Measurements from ENCODE around the gene FCHO1.

The FCHO1 gene

DNA sequence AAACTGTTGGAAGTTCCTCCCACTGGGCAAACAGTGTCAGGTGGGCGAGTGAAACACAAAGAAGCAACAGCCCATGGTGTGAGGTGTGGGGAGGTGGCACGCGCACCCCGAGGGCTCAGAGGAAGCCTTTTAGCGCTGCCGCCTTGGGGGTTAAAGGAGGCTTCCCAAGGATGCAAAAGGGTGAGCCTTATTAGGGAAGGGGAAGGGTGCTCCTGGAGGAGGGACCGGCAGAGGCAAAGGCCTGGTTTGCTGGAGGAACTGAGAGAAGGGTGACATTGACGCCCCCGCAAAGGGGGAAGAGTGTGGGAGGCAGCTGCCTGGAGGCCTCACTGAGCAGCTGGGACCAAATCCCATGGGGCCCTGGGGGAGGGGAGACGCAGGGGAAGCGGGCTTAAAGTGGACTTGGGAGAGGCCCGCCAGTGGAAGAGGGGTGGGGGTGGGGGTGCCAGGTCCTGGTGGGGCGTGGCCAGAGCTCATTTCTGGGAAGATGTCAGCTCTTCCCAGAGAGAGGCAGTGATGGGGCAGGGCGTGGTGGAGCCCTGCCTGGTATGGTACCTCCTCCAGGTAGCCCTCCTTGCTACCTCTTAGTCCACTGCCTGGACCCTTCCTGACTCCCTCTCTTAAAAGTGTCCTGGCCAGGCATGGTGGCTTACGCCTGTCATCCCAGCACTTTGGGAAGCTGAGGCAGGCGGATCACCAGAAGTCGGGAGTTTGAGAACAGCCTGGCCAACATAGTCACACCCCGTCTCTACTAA is 12.0 kb upstream of the FCHO1 start:
- peaks cover 41 to 99% (median 71%) of the 10 kb centered on the region in 10 experiments for H3K4me1 ChIP-seq
- peaks cover 28 to 58% (median 47%) of the 10 kb centered on the region in 11 experiments for H3K36me3 ChIP-seq
- H3K27ac ChIP-seq, result peak overlapping the region; percentile 56 to 95 (median 84); a peak in 21 of 22 replicates
- H3K9me3 ChIP-seq (replicated peaks in 1 of 11), result peaks cover 0 to 23% (median 19%) of the 10 kb centered on the region in 11 experiments; a peak in 18 of 22 replicates
- H3K4me3 ChIP-seq, result peak overlapping the region in 4 of 10 experiments; percentile 21 to 40 (median 32); a peak in 4 of 20 replicates
- H3K27me3 ChIP-seq, result no peaks in the 10 kb centered on the region
- no peak for TF ChIP-seq Cebpa-rat (IDR thresholded peaks at IDR 0.05)
- H4K20me1 ChIP-seq, result peaks cover 9 to 48% (median 26%) of the 10 kb centered on the region in 11 experiments; a peak in 19 of 22 replicates
- H3K9ac ChIP-seq, result peak overlapping the region; percentile 44 to 74 (median 66); a peak in 20 of 22 replicates
- peak overlapping the region; percentile 69 to 91 (median 82) for H3K4me2 ChIP-seq

GRCh38 chr19:17741456-17741855 is 9.8 kb upstream of the FCHO1 start:
- Histone ChIP-seq H3K9me3 (replicated peaks in 1 of 11) (peaks cover 0 to 23% (median 19%) of the 10 kb centered on the region in 11 experiments; a peak in 18 of 22 replicates), H3K36me3 (peaks cover 7 to 37% (median 25%) of the 10 kb centered on the region in 11 experiments), H3K4me2 (peak overlapping the region in 2 of 11 experiments; percentile 17 to 84; a peak in 2 of 22 replicates), H3K27me3 (no peaks in the 10 kb centered on the region), H3K27ac (peak overlapping the region in 8 of 11 experiments; percentile 56 to 95 (median 85); a peak in 13 of 22 replicates), H3K4me1 (peaks cover 47 to 99% (median 71%) of the 10 kb centered on the region in 10 experiments), H3K4me3 (no peak overlapping the region), H3K9ac (no peak overlapping the region), H4K20me1 (peaks cover 0 to 26% (median 4%) of the 10 kb centered on the region in 11 experiments; a peak in 9 of 22 replicates)
- no peak for TF ChIP-seq Cebpa-rat (IDR thresholded peaks at IDR 0.05)

DNA sequence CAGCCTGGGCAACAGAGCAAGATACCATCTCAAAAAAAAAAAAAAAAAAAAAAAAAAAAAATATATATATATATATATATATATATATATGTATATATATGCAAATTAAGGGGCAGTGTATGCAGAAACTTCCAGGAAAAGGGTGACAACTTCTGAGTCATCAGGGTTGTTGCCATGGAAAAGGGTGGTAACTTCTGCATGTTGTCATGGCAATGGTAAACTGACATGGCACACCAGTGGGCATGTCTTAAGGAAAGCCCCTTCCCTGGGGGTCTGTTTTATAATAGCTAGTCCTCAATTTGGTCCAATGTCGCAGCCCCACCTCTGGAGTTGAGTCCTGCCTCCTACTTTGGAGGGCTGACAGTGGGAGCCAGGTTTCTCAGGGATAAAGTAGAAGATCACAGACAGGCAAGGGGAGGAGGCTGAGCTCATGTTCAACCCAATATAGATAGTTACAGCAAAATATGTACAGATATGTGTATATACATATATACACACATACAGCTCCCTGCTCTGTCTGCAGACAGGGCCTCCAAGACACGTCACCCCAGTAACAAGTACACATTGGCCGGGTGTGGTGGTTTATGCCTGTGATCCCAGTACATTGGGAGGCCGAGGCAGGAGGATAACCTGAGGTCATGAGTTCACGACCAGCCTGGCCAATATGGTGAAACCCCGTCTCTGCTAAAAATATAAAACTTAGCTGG is 7.2 kb upstream of the FCHO1 start:
- peaks cover 39 to 91% (median 68%) of the 10 kb centered on the region in 10 experiments for H3K4me1 ChIP-seq
- peak overlapping the region in 10 of 11 experiments; percentile 30 to 83 (median 53); a peak in 18 of 22 replicates for H3K4me2 ChIP-seq
- no peaks in the 10 kb centered on the region for H3K27me3 ChIP-seq
- peak overlapping the region in 6 of 11 experiments; percentile 9 to 75 (median 46); a peak in 10 of 22 replicates for H3K9ac ChIP-seq
- peaks cover 0 to 17% (median 6%) of the 10 kb centered on the region in 11 experiments; a peak in 8 of 22 replicates for H3K36me3 ChIP-seq
- H3K4me3 ChIP-seq, result no peak overlapping the region
- H3K9me3 ChIP-seq (replicated peaks in 1 of 11), result peaks cover 0 to 23% (median 19%) of the 10 kb centered on the region in 11 experiments; a peak in 18 of 22 replicates
- H4K20me1 ChIP-seq, result peaks cover 0 to 2% (median 0%) of the 10 kb centered on the region in 11 experiments; a peak in 1 of 22 replicates
- no peak for TF ChIP-seq Cebpa-rat (IDR thresholded peaks at IDR 0.05)
- peak overlapping the region; percentile 14 to 95 (median 55); a peak in 14 of 22 replicates for H3K27ac ChIP-seq

GRCh38 chr19:17747205-17748098 is 3.8 kb upstream of the FCHO1 start:
- peak overlapping the region; percentile 90 to 100 (median 96) for H3K4me2 ChIP-seq
- peak overlapping the region; percentile 22 to 95 (median 63); a peak in 21 of 22 replicates for H3K27ac ChIP-seq
- H3K4me3 ChIP-seq, result peak overlapping the region; percentile 71 to 84 (median 76)
- peaks cover 0 to 5% (median 1%) of the 10 kb centered on the region in 11 experiments; a peak in 14 of 22 replicates for H3K9me3 ChIP-seq (replicated peaks in 1 of 11)
- no peaks in the 10 kb centered on the region for H3K27me3 ChIP-seq
- H3K4me1 ChIP-seq, result peaks cover 60 to 90% (median 80%) of the 10 kb centered on the region in 10 experiments
- H4K20me1 ChIP-seq, result no peaks in the 10 kb centered on the region
- peaks cover 0 to under 1% (median 0%) of the 10 kb centered on the region in 11 experiments; a peak in 1 of 22 replicates for H3K36me3 ChIP-seq
- no peak for TF ChIP-seq Cebpa-rat (IDR thresholded peaks at IDR 0.05)
- peak overlapping the region; percentile 67 to 82 (median 79) for H3K9ac ChIP-seq

- Histone ChIP-seq H3K4me3 (peak overlapping the region in 6 of 10 experiments; percentile 73 to 84 (median 76); a peak in 13 of 20 replicates), H3K4me2 (peak overlapping the region; percentile 90 to 100 (median 96)), H4K20me1 (peaks cover 0 to 2% (median 0%) of the 10 kb centered on the region in 11 experiments; a peak in 2 of 22 replicates), H3K4me1 (peaks cover 74 to 91% (median 85%) of the 10 kb centered on the region in 10 experiments), H3K27me3 (no peaks in the 10 kb centered on the region), H3K9me3 (replicated peaks in 1 of 11) (no peaks in the 10 kb centered on the region), H3K27ac (peak overlapping the region; percentile 76 to 96 (median 92); a peak in 20 of 22 replicates), H3K9ac (peak overlapping the region in 9 of 11 experiments; percentile 79 to 87 (median 84); a peak in 14 of 22 replicates), H3K36me3 (peaks cover 0 to 3% (median 0%) of the 10 kb centered on the region in 11 experiments; a peak in 3 of 22 replicates)
- no peak for TF ChIP-seq Cebpa-rat (IDR thresholded peaks at IDR 0.05)
These were observed 2.2 kb upstream of the FCHO1 start for GRCh38 chr19:17748884-17749638.

DNA sequence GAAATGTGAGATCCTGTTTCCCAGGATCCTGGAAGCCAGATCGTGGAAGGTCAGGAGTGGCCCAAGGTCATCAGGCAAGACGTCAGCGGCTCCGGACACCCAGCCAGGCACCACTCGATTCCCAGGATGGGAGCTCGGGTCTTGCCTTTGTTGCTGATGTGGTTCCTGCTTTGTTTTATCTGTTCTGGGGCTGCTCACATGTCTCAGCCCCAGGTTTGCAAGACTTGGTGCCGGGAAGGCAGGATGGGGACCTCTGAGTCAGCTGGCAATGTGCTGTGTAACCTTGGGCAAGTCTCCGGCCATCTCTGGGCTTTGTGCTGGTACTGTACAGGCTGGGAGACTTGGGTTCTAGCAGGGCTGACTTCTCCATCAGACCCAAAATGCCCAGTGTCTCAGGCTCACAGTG is 1.4 kb upstream of the FCHO1 start:
- Histone ChIP-seq H3K9me3 (replicated peaks in 1 of 11) (no peaks in the 10 kb centered on the region), H3K27ac (peak overlapping the region; percentile 76 to 96 (median 92)), H3K36me3 (peaks cover 0 to 8% (median 0%) of the 10 kb centered on the region in 11 experiments; a peak in 4 of 22 replicates), H3K9ac (peak overlapping the region; percentile 66 to 87 (median 83); a peak in 20 of 22 replicates), H3K4me3 (peak overlapping the region in 6 of 10 experiments; percentile 1 to 78 (median 64); a peak in 7 of 20 replicates), H3K4me2 (peak overlapping the region; percentile 90 to 100 (median 96)), H3K4me1 (peaks cover 74 to 91% (median 85%) of the 10 kb centered on the region in 10 experiments), H3K27me3 (no peaks in the 10 kb centered on the region), H4K20me1 (peaks cover 0 to 6% (median 0%) of the 10 kb centered on the region in 11 experiments; a peak in 3 of 22 replicates)
- TF ChIP-seq Cebpa-rat (IDR thresholded peaks at IDR 0.05), result no peak

- H4K20me1 ChIP-seq, result peaks cover 0 to 22% (median 10%) of the 10 kb centered on the region in 11 experiments; a peak in 13 of 22 replicates
- H3K4me3 ChIP-seq, result peak overlapping the region; percentile 49 to 78 (median 61)
- peak overlapping the region; percentile 73 to 87 (median 83) for H3K9ac ChIP-seq
- H3K27ac ChIP-seq, result peak overlapping the region; percentile 76 to 96 (median 92)
- no peak; a peak in 1 of 22 replicates for TF ChIP-seq Cebpa-rat (IDR thresholded peaks at IDR 0.05)
- no peaks in the 10 kb centered on the region for H3K9me3 ChIP-seq (replicated peaks in 1 of 11)
- no peaks in the 10 kb centered on the region for H3K27me3 ChIP-seq
- peak overlapping the region; percentile 90 to 100 (median 96) for H3K4me2 ChIP-seq
- H3K4me1 ChIP-seq, result peaks cover 91 to 96% (median 95%) of the 10 kb centered on the region in 10 experiments
- peaks cover 0 to 20% (median 5%) of the 10 kb centered on the region in 11 experiments; a peak in 7 of 22 replicates for H3K36me3 ChIP-seq
These were observed 616 bp downstream of the FCHO1 start for GRCh38 chr19:17751912-17752273.

All from BLaER1 treated with 17β-estradiol and CSF1 and Interleukin-3, amounts not matched to agents 10 nM and 100 nM (cell line).